K562 (cell line): Measurements from ENCODE around the gene RTBDN. TPM values are rescaled to one million over a fixed set of nuclear protein-coding genes. Genes with fewer than 3 reads are reported as not detected.

Experiments used
- ASH1L ChIP-seq: fragments of 450-650 bp; IDR thresholded peaks from 2 replicates; pipeline ENCODE4 v1.6.1; 2018; ENCODE audit warnings: borderline replicate concordance, mild to moderate bottlenecking, low read depth; ENCODE audit not compliant: partially characterized antibody
- CEBPB ChIP-seq: fragments of 450-650 bp; IDR thresholded peaks from 2 replicates; pipeline ENCODE4 v1.6.1; 2016; ENCODE audit warnings: missing genetic modification characterization, missing compliant biosample characterization
- CHD4 ChIP-seq: fragments of 200-600 bp; sonication (generic); IDR thresholded peaks from 3 replicates; pipeline ENCODE4 v1.6.1; 2012; ENCODE audit warnings: low read depth, mild to moderate bottlenecking, mixed read lengths, low read length, inconsistent platforms; ENCODE audit not compliant: insufficient read depth, insufficient replicate concordance, poor library complexity, severe bottlenecking
- DDX20 ChIP-seq: fragments of 450-650 bp; IDR thresholded peaks from 2 replicates; pipeline ENCODE4 v1.6.1; 2016; ENCODE audit warnings: missing genetic modification characterization, low read depth, mild to moderate bottlenecking, missing compliant biosample characterization, moderate library complexity
- FOXA3 ChIP-seq, 2 experiments: fragments of 450-650 bp in 1 of 2; sonication (generic) in 1 of 2; formaldehyde crosslinking; IDR thresholded peaks in 1 of 2; conservative IDR thresholded peaks in 1 of 2; 2 replicates each; pipeline versions ENCODE4 v1.4.0 to v1.8.0; 2020 to 2022; ENCODE audit warnings: mild to moderate bottlenecking in 2 of 2, missing genetic modification reagents in 1 of 2
- GMEB1 ChIP-seq: fragments of 250-450 bp; sonication (Bioruptor Pico); IDR thresholded peaks from 2 replicates; pipeline ENCODE4 v1.4.0; 2020; ENCODE audit warnings: mild to moderate bottlenecking
- MITF ChIP-seq: IDR thresholded peaks from 2 replicates; pipeline ENCODE4 v1.6.1; 2014; ENCODE audit warnings: antibody characterized with exemption
- POLR2H ChIP-seq: IDR thresholded peaks from 2 replicates; pipeline ENCODE4 v1.6.1; 2016; ENCODE audit warnings: missing genetic modification characterization, low read depth, mild to moderate bottlenecking, control low read depth, missing compliant biosample characterization, moderate library complexity
- RBFOX2 ChIP-seq: fragments of 200-400 bp; formaldehyde crosslinking; IDR thresholded peaks from 2 replicates; pipeline ENCODE4 v1.6.1; 2017; ENCODE audit warnings: low read depth, mild to moderate bottlenecking, low read length, moderate library complexity
- RCOR1 ChIP-seq, 2 experiments: IDR thresholded peaks; 2 replicates each; pipeline ENCODE4 v1.6.1; 2012; ENCODE audit warnings: low read depth in 2 of 2, low read length in 2 of 2, borderline replicate concordance in 1 of 2, improper control_type of control experiment in 1 of 2
- SRSF3 ChIP-seq: fragments of 200-400 bp; formaldehyde crosslinking; IDR thresholded peaks from 2 replicates; pipeline ENCODE4 v1.6.1; 2016; ENCODE audit warnings: mild to moderate bottlenecking, low read length, moderate library complexity; ENCODE audit not compliant: insufficient read depth
- TOE1 ChIP-seq, 2 experiments: fragments of 450-650 bp in 1 of 2; sonication (generic) in 1 of 2; formaldehyde crosslinking in 1 of 2; IDR thresholded peaks; 2 replicates each; pipeline versions ENCODE4 v1.7.1 to v1.8.0; 2016 to 2022; ENCODE audit warnings: borderline replicate concordance in 2 of 2, mild to moderate bottlenecking in 2 of 2, antibody characterized with exemption in 1 of 2, inconsistent platforms in 1 of 2, low read depth in 1 of 2, missing genetic modification reagents in 1 of 2, moderate library complexity in 1 of 2
- ZNF253 ChIP-seq: fragments of 250-450 bp; sonication (Bioruptor Pico); conservative IDR thresholded peaks from 2 replicates; pipeline ENCODE4 v1.6.1; 2021; ENCODE audit warnings: mild to moderate bottlenecking
- polyA plus RNA-seq, 8 experiments: library from polyadenylated mRNA; depleted of rRNA in 4 of 8; stranded (reverse) in 5 of 8; unstranded in 3 of 8; fragments of >200 nt; fragmentation: Nextera tagmentation in 2 of 8; fragmentation: Illumina TruSeq in 1 of 8; extraction: Ambion mirVana in 2 of 8; extraction: Trizol in 1 of 8; gene quantifications; 2 replicates each; pipeline versions ENCODE4 v1.2.1 to v1.2.3, GENCODE V29; 2011 to 2014; ENCODE audit warnings: inconsistent platforms in 1 of 8, missing spikeins in 1 of 8
- total RNA-seq, 7 experiments: library from RNA; depleted of rRNA in 6 of 7; stranded (reverse); fragments of >200 nt in 6 of 7; fragmentation: Illumina TruSeq in 2 of 7; extraction: Trizol in 2 of 7; gene quantifications; 2 replicates each; pipeline versions ENCODE4 v1.2.1 to v1.2.3, GENCODE V29; 2011 to 2021; ENCODE audit warnings: low replicate concordance in 1 of 7
- TF ChIP-seq, protein P1 (sequence below): fragments of 250-450 bp; sonication (Bioruptor Pico); IDR thresholded peaks from 2 replicates; pipeline ENCODE4 v1.6.1; 2021; ENCODE audit warnings: mild to moderate bottlenecking
- TF ChIP-seq, protein P2 (sequence below), 2 experiments: IDR thresholded peaks in 1 of 2; conservative IDR thresholded peaks in 1 of 2; 2 replicates each; pipeline ENCODE4 v1.6.1; 2016; ENCODE audit warnings: low read depth in 2 of 2, mild to moderate bottlenecking in 1 of 2, missing compliant biosample characterization in 1 of 2, missing genetic modification characterization in 1 of 2, moderate library complexity in 1 of 2
- TF ChIP-seq, protein P3 (sequence below): sonication (generic); formaldehyde crosslinking; IDR thresholded peaks from 2 replicates; pipeline ENCODE4 v1.8.1; 2023; ENCODE audit warnings: mild to moderate bottlenecking, missing genetic modification reagents

The RTBDN gene
- total and polyA plus RNA-seq, 9 of the 15 experiments (the other 6 are each of a cell fraction or from before 2014, with no cell fraction given) = 0.20 to 2.3 (median 0.72) TPM; not detected in 1

- peak in 1 of 2 experiments; percentile 92; a peak in 2 of 4 replicates for TF ChIP-seq FOXA3 (CRISPR knock-in tag; conservative IDR thresholded peaks at IDR 0.05 in 1 of 2, IDR thresholded peaks at IDR 0.05 in 1 of 2)
- peak in 1 of 2 experiments; percentile 57; a peak in 2 of 4 replicates for TF ChIP-seq RCOR1 (IDR thresholded peaks at IDR 0.05; ENCODE audit: borderline replicate concordance in 1 of 2, low read depth in 2 of 2, low read length in 2 of 2)
- peak; percentile 87; the same call in 1 of the 2 replicates for TF ChIP-seq SRSF3
- TF ChIP-seq DDX20 (tag) = no peak
- TF ChIP-seq, protein P1, sequence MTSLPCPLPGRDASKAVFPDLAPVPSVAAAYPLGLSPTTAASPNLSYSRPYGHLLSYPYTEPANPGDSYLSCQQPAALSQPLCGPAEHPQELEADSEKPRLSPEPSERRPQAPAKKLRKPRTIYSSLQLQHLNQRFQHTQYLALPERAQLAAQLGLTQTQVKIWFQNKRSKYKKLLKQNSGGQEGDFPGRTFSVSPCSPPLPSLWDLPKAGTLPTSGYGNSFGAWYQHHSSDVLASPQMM (CRISPR knock-in tag) = no peak
- peak; percentile 96 for TF ChIP-seq RBFOX2
- TF ChIP-seq, protein P2, sequence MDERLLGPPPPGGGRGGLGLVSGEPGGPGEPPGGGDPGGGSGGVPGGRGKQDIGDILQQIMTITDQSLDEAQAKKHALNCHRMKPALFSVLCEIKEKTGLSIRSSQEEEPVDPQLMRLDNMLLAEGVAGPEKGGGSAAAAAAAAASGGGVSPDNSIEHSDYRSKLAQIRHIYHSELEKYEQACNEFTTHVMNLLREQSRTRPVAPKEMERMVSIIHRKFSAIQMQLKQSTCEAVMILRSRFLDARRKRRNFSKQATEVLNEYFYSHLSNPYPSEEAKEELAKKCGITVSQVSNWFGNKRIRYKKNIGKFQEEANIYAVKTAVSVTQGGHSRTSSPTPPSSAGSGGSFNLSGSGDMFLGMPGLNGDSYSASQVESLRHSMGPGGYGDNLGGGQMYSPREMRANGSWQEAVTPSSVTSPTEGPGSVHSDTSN (CRISPR knock-in tag; IDR thresholded peaks at IDR 0.05; ENCODE audit: low read depth) = no peak
- TF ChIP-seq, protein P2 (tag; conservative IDR thresholded peaks at IDR 0.05; ENCODE audit: low read depth) = peak; percentile 19; the same call in 1 of the 2 replicates
- TF ChIP-seq, protein P3, sequence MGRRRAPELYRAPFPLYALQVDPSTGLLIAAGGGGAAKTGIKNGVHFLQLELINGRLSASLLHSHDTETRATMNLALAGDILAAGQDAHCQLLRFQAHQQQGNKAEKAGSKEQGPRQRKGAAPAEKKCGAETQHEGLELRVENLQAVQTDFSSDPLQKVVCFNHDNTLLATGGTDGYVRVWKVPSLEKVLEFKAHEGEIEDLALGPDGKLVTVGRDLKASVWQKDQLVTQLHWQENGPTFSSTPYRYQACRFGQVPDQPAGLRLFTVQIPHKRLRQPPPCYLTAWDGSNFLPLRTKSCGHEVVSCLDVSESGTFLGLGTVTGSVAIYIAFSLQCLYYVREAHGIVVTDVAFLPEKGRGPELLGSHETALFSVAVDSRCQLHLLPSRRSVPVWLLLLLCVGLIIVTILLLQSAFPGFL (CRISPR knock-in tag) = peak; percentile 16; the same call in 1 of the 2 replicates
- TF ChIP-seq GMEB1 (CRISPR knock-in tag) = peak; percentile 80
- peak; percentile 36; the same call in 1 of the 2 replicates for TF ChIP-seq TOE1 (IDR thresholded peaks at IDR 0.05; ENCODE audit: borderline replicate concordance)
- peak; percentile 76; the same call in 1 of the 2 replicates for TF ChIP-seq TOE1 (CRISPR knock-in tag; IDR thresholded peaks at IDR 0.05; ENCODE audit: borderline replicate concordance, low read depth)
- TF ChIP-seq ASH1L = no peak
- no peak for TF ChIP-seq ZNF253 (CRISPR knock-in tag)
- no peak for TF ChIP-seq CEBPB (tag)
- TF ChIP-seq POLR2H = peak; percentile 98
- TF ChIP-seq MITF = peak; percentile 17; the same call in 1 of the 2 replicates
- no peak for TF ChIP-seq CHD4
Observed at GRCh38 chr19:12791345-12792050, 42.9 kb downstream of the RTBDN start, which contains the start of gene JUNB (continued).
